ENCODE data around the gene HHLA2.
"Not testable (repeated sequence)": the region's sequence is repeated elsewhere in the genome, so short reads cannot be mapped to it uniquely, and the experiment has no call there.

Gene HHLA2

GRCh38 chr3:108255131-108255530, 41.2 kb upstream of the HHLA2 start:
- Histone ChIP-seq H3K9me2 (replicated peaks; ENCODE audit: insufficient read depth, low read length) (no peaks in the 10 kb centered on the region), H4K20me1 (ENCODE audit: insufficient read depth, low read length) (no peaks in the 10 kb centered on the region), H3K79me2 (ENCODE audit: low read length) (no peaks in the 10 kb centered on the region), H3K27ac (ENCODE audit: low read length) (no peak overlapping the region), H3K27me3 (replicated peaks; ENCODE audit: insufficient read depth, low read length) (no peaks in the 10 kb centered on the region), H3F3A (ENCODE audit: insufficient read depth, low read length) (no peaks in the 10 kb centered on the region), H3K9me3 (replicated peaks; ENCODE audit: insufficient read depth, low read length) (no peaks in the 10 kb centered on the region), H3K36me3 (replicated peaks; ENCODE audit: insufficient read depth, low read length) (no peaks in the 10 kb centered on the region), H3K4me1 (ENCODE audit: low read length) (no peaks in the 10 kb centered on the region), H3K9ac (ENCODE audit: low read length) (no peak overlapping the region), H3K4me2 (ENCODE audit: low read depth, low read length) (no peak overlapping the region), H3K4me3 (ENCODE audit: low read length) (no peak overlapping the region), H2AFZ (ENCODE audit: low read length) (no peak overlapping the region)
- no peak for DNase-seq
- TF ChIP-seq EZH2 (optimal IDR thresholded peaks at IDR 0.05; ENCODE audit: low read depth, low read length) (no peak), EZH2phosphoT487 (IDR thresholded peaks at IDR 0.05; ENCODE audit: low read length) (no peak)
- TF ChIP-seq, protein P1, sequence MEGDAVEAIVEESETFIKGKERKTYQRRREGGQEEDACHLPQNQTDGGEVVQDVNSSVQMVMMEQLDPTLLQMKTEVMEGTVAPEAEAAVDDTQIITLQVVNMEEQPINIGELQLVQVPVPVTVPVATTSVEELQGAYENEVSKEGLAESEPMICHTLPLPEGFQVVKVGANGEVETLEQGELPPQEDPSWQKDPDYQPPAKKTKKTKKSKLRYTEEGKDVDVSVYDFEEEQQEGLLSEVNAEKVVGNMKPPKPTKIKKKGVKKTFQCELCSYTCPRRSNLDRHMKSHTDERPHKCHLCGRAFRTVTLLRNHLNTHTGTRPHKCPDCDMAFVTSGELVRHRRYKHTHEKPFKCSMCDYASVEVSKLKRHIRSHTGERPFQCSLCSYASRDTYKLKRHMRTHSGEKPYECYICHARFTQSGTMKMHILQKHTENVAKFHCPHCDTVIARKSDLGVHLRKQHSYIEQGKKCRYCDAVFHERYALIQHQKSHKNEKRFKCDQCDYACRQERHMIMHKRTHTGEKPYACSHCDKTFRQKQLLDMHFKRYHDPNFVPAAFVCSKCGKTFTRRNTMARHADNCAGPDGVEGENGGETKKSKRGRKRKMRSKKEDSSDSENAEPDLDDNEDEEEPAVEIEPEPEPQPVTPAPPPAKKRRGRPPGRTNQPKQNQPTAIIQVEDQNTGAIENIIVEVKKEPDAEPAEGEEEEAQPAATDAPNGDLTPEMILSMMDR (IDR thresholded peaks at IDR 0.05; ENCODE audit: low read length): no peak

- not testable (repeated sequence) for H3K9ac ChIP-seq (ENCODE audit: low read length)
- peak; percentile 6 for DNase-seq
- H3K27ac ChIP-seq (ENCODE audit: low read length): peak overlapping the region; percentile 45; the same call in 1 of the 2 replicates
Observed at GRCh38 chr3:108264534-108265298, 31.6 kb upstream of the HHLA2 start.

DNA sequence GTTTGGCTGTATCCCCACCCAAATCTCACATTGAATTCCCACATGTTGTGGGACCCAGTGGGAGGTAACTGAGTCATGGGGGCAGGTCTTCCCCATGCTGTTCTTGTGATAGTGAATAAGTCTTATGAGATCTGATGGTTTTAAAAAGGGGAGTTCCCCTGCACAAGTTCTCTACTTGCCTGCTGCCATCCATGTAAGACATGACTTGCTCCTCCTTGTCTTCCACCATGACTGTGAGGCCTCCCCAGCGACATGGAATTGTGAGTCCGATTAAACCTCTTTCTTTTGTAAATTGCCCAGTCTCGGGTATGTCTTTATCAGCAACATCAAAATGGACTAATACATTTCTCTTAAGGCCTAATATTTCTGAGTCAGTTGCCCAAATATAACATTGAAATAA, 28.1 kb upstream of the HHLA2 start:
- H3K27me3 ChIP-seq (replicated peaks; ENCODE audit: insufficient read depth, low read length); H3F3A ChIP-seq (ENCODE audit: insufficient read depth, low read length); H3K4me2 ChIP-seq (ENCODE audit: low read depth, low read length); H3K27ac ChIP-seq (ENCODE audit: low read length); H2AFZ ChIP-seq (ENCODE audit: low read length); H3K9me3 ChIP-seq (replicated peaks; ENCODE audit: insufficient read depth, low read length); H3K36me3 ChIP-seq (replicated peaks; ENCODE audit: insufficient read depth, low read length); H3K9ac ChIP-seq (ENCODE audit: low read length); H3K4me3 ChIP-seq (ENCODE audit: low read length); DNase-seq; H3K79me2 ChIP-seq (ENCODE audit: low read length); H4K20me1 ChIP-seq (ENCODE audit: insufficient read depth, low read length); H3K4me1 ChIP-seq (ENCODE audit: low read length); H3K9me2 ChIP-seq (replicated peaks; ENCODE audit: insufficient read depth, low read length): not testable (repeated sequence)

More at GRCh38 chr3:108264534-108265298, 31.6 kb upstream of the HHLA2 start:
- not testable (repeated sequence) for H3K36me3 ChIP-seq (replicated peaks; ENCODE audit: insufficient read depth, low read length); H4K20me1 ChIP-seq (ENCODE audit: insufficient read depth, low read length); H3K79me2 ChIP-seq (ENCODE audit: low read length); H3K4me2 ChIP-seq (ENCODE audit: low read depth, low read length); H3F3A ChIP-seq (ENCODE audit: insufficient read depth, low read length); H3K9me2 ChIP-seq (replicated peaks; ENCODE audit: insufficient read depth, low read length); H3K27me3 ChIP-seq (replicated peaks; ENCODE audit: insufficient read depth, low read length); H3K4me1 ChIP-seq (ENCODE audit: low read length); H3K9me3 ChIP-seq (replicated peaks; ENCODE audit: insufficient read depth, low read length); H3K4me3 ChIP-seq (ENCODE audit: low read length)
- H2AFZ ChIP-seq (ENCODE audit: low read length): 0 out of 2 replicates have a peak overlapping the region, but pooled peaks have one; percentile 12

- Histone ChIP-seq H3K4me2 (ENCODE audit: low read depth, low read length) (no peak overlapping the region), H3K9me2 (replicated peaks; ENCODE audit: insufficient read depth, low read length) (no peaks in the 10 kb centered on the region), H3K27me3 (replicated peaks; ENCODE audit: insufficient read depth, low read length) (no peaks in the 10 kb centered on the region), H3K27ac (ENCODE audit: low read length) (no peak overlapping the region), H2AFZ (ENCODE audit: low read length) (no peak overlapping the region), H3K79me2 (ENCODE audit: low read length) (no peaks in the 10 kb centered on the region), H3K4me1 (ENCODE audit: low read length) (no peaks in the 10 kb centered on the region), H3K4me3 (ENCODE audit: low read length) (no peak overlapping the region), H4K20me1 (ENCODE audit: insufficient read depth, low read length) (no peaks in the 10 kb centered on the region), H3K9me3 (replicated peaks; ENCODE audit: insufficient read depth, low read length) (no peaks in the 10 kb centered on the region), H3F3A (ENCODE audit: insufficient read depth, low read length) (no peaks in the 10 kb centered on the region), H3K9ac (ENCODE audit: low read length) (no peak overlapping the region), H3K36me3 (replicated peaks; ENCODE audit: insufficient read depth, low read length) (no peaks in the 10 kb centered on the region)
- TF ChIP-seq, protein P1 (IDR thresholded peaks at IDR 0.05; ENCODE audit: low read length): no peak
- TF ChIP-seq EZH2 (optimal IDR thresholded peaks at IDR 0.05; ENCODE audit: low read depth, low read length): no peak
- TF ChIP-seq EZH2phosphoT487 (IDR thresholded peaks at IDR 0.05; ENCODE audit: low read length): no peak
- DNase-seq: no peak
Observed at GRCh38 chr3:108271626-108272025, 24.7 kb upstream of the HHLA2 start.

- not testable (repeated sequence) for H3K9me3 ChIP-seq (replicated peaks; ENCODE audit: insufficient read depth, low read length); H3K9ac ChIP-seq (ENCODE audit: low read length); H3K4me1 ChIP-seq (ENCODE audit: low read length); H3K9me2 ChIP-seq (replicated peaks; ENCODE audit: insufficient read depth, low read length); H3K36me3 ChIP-seq (replicated peaks; ENCODE audit: insufficient read depth, low read length); H3K4me2 ChIP-seq (ENCODE audit: low read depth, low read length); H4K20me1 ChIP-seq (ENCODE audit: insufficient read depth, low read length); H3K4me3 ChIP-seq (ENCODE audit: low read length); H3K27me3 ChIP-seq (replicated peaks; ENCODE audit: insufficient read depth, low read length); DNase-seq; H3K27ac ChIP-seq (ENCODE audit: low read length); H3K79me2 ChIP-seq (ENCODE audit: low read length); H2AFZ ChIP-seq (ENCODE audit: low read length); H3F3A ChIP-seq (ENCODE audit: insufficient read depth, low read length)
Observed at GRCh38 chr3:108279066-108279465, 17.3 kb upstream of the HHLA2 start.

Measured in MM.1S (cell line).